GM10266 (cell line): Measurements from ENCODE around the gene GUCY1A2.
"Not testable (repeated sequence)": the region's sequence is repeated elsewhere in the genome, so short reads cannot be mapped to it uniquely, and the experiment has no call there.

ENCODE experiments used
- DNase-seq: peaks from one replicate; pipeline ENCODE4 v3.0.0; 2012; ENCODE audit errors: extremely low spot score
- TF ChIP-seq, protein P1 (sequence below): IDR thresholded peaks from 2 replicates; pipeline ENCODE4 v1.5.1; 2012; ENCODE audit warnings: mild to moderate bottlenecking, low read depth; ENCODE audit not compliant: control insufficient read depth, insufficient read depth; ENCODE audit errors: missing control alignments

GUCY1A2 gene

DNA sequence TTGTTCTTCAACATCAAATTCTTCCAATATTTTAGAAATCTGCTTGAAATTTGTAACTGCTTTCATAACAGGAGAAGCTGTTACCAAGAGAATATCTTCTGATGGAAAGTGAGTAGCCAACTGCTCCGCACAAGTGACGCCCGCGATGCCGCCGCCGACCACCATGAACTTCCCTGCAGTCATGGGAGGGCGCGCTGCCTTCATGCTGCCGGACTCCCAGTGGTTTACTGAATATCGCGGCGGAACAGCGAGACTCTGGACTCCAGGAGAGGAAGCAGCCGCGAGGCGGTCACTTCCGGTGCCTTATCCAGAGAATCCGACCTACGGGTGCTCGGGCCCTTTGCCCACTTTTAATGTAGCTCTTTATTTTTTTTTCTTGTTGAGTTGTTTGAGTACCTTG lies 190.6 kb downstream of the GUCY1A2 start:
- no peak for DNase-seq
- TF ChIP-seq, protein P1, sequence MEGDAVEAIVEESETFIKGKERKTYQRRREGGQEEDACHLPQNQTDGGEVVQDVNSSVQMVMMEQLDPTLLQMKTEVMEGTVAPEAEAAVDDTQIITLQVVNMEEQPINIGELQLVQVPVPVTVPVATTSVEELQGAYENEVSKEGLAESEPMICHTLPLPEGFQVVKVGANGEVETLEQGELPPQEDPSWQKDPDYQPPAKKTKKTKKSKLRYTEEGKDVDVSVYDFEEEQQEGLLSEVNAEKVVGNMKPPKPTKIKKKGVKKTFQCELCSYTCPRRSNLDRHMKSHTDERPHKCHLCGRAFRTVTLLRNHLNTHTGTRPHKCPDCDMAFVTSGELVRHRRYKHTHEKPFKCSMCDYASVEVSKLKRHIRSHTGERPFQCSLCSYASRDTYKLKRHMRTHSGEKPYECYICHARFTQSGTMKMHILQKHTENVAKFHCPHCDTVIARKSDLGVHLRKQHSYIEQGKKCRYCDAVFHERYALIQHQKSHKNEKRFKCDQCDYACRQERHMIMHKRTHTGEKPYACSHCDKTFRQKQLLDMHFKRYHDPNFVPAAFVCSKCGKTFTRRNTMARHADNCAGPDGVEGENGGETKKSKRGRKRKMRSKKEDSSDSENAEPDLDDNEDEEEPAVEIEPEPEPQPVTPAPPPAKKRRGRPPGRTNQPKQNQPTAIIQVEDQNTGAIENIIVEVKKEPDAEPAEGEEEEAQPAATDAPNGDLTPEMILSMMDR: no peak

DNA sequence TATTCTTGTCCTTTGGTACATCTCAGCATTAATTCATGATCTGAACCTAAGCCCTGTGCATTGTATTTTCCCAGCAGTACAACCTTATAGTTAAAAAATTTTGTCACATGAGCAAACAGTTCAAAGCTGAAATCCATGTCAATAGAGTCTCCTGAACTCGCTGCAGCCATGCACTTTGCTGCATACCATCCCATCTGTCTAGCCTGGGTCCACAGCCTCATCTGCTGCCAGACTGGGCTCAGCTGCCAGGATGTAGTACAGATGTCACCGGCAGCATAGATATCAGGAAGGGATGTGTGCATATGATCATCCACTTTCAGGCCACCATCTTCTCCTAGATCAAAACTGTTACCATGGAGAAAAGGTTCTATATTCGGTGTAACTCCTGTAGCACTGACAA lies 191.7 kb downstream of the GUCY1A2 start:
- not testable (repeated sequence) for DNase-seq

GRCh38 chr11:106821826-106822225 lies 196.4 kb downstream of the GUCY1A2 start:
- DNase-seq: no peak
- TF ChIP-seq, protein P1: no peak

- TF ChIP-seq, protein P1: no peak
- no peak for DNase-seq
Observed at GRCh38 chr11:106821291-106821690, 197.0 kb downstream of the GUCY1A2 start.

DNA sequence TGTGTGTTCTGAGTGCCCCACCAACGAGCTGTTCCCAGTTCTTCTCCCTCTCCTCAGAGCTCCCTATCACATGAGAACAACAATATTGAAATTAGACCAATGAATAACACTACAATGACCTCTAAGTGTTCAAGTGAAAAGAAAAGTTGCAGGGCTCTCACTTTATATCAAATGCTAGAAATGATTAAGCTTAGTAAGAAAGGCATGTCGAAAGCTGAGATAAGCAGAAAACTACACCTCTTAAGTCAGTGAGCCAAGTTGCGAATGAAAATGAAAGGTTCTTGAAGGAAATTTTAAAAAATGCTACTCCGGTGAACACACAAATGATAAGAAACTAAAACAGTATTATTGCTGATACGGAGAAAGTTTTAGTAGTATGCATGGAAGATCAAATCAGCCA lies 199.8 kb downstream of the GUCY1A2 start:
- TF ChIP-seq, protein P1: no peak
- DNase-seq: no peak

DNA sequence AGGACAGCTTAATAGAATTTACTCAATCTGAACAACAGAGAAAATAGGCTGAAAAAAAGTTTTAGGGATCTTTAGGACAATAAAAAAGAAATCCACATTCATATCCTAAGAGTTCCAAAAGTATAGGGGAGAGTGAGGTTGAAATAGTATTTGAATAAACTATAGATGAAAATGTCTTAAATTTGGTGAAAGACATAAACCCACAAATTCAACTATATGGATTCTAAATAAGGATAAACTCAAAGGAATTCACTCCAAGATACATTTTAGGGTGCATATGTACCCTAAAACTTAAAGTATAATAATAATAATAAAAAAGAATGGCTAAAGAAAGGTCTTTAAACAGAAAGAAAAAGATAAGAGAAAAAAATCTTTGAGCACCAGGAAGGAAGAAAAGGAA lies 203.1 kb downstream of the GUCY1A2 start:
- DNase-seq: no peak
- TF ChIP-seq, protein P1: no peak

DNA sequence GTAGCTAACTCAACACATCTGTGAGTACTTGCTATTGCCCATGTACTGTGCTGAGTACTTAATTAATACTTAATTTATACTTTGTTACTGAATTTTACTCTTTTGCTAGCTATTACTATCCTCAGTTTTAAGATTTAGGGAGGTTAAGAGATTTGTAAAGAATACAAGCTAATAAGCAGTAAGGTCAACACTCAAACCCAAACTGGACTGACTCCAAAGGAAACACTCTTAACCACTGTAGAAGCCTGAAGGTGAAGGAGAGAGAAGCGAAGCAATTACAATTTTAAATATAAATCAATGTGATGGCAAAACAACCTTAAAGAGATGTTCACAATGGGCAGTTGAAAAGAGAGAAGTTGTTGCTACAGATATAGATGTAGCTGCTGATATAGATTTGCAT lies 204.5 kb downstream of the GUCY1A2 start:
- TF ChIP-seq, protein P1: no peak
- DNase-seq: no peak

DNA sequence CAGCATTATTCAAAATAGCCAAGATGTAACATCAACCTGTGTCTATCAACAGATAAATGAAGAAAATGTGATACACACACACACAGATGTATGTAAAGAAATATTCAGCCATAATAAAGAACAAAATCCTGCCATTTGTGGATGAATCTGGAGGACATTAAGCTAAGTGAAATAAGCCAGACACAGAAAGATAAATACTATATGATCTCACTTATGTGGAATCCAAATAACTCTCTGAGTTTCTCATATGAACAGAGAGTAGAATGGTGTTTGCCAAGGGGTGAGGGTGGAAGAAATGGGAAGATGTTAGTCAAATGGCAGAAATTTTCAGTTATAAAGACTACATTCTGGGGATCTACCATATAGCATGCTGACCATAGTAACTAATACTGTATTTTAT lies 224.2 kb downstream of the GUCY1A2 start:
- TF ChIP-seq, protein P1: no peak
- no peak for DNase-seq
